ENCODE measurements around the gene OTOL1.

The OTOL1 gene

GRCh38 chr3:161500068-161500796 lies 3.6 kb downstream of the OTOL1 start:
- no peak for ATAC-seq
- no peak for DNase-seq
- no peak overlapping the region for H3K4me3 Mint-ChIP-seq
- peaks cover 0 to 5% of the 10 kb centered on the region in 2 donors for H3K9me3 Mint-ChIP-seq
- H3K27ac Mint-ChIP-seq: no peak overlapping the region
- no peaks in the 10 kb centered on the region for H3K4me1 Mint-ChIP-seq
- peaks cover 10% of the 10 kb centered on the region for H3K27me3 Mint-ChIP-seq

GRCh38 chr3:161503271-161503670 lies 6.7 kb downstream of the OTOL1 start:
- Mint-ChIP-seq H3K27ac (no peak overlapping the region), H3K4me3 (no peak overlapping the region), H3K27me3 (peaks cover 10% of the 10 kb centered on the region), H3K4me1 (no peaks in the 10 kb centered on the region), H3K9me3 (no peaks in the 10 kb centered on the region)
- DNase-seq (no peak), ATAC-seq (no peak)

- ATAC-seq (no peak), DNase-seq (no peak)
- Mint-ChIP-seq H3K27me3 (no peaks in the 10 kb centered on the region), H3K4me3 (no peak overlapping the region), H3K27ac (no peak overlapping the region), H3K4me1 (no peaks in the 10 kb centered on the region), H3K9me3 (peaks cover 0 to under 1% of the 10 kb centered on the region in 2 donors)
Measured at GRCh38 chr3:161508852-161509477, 12.4 kb downstream of the OTOL1 start.

GRCh38 chr3:161510510-161511260 lies 14.1 kb downstream of the OTOL1 start:
- Mint-ChIP-seq H3K27ac (peak overlapping the region in 1 of 2 donors; percentile 62), H3K4me3 (no peak overlapping the region), H3K9me3 (peaks cover 0 to 5% of the 10 kb centered on the region in 2 donors), H3K27me3 (no peaks in the 10 kb centered on the region), H3K4me1 (no peaks in the 10 kb centered on the region)
- no peak for ATAC-seq
- DNase-seq: no peak

- ATAC-seq: no peak
- Mint-ChIP-seq H3K4me1 (no peaks in the 10 kb centered on the region), H3K27me3 (no peaks in the 10 kb centered on the region), H3K27ac (no peak overlapping the region), H3K4me3 (no peak overlapping the region), H3K9me3 (no peaks in the 10 kb centered on the region)
- DNase-seq: no peak
Measured at GRCh38 chr3:161523916-161524315, 27.3 kb downstream of the OTOL1 start.

GRCh38 chr3:161531930-161532329 lies 35.3 kb downstream of the OTOL1 start:
- ATAC-seq (no peak), DNase-seq (no peak)
- Mint-ChIP-seq H3K4me1 (no peaks in the 10 kb centered on the region), H3K9me3 (no peaks in the 10 kb centered on the region), H3K27me3 (no peaks in the 10 kb centered on the region), H3K27ac (no peak overlapping the region), H3K4me3 (no peak overlapping the region)

GRCh38 chr3:161540594-161540993 lies 44.0 kb downstream of the OTOL1 start:
- no peak for ATAC-seq
- no peaks in the 10 kb centered on the region for H3K9me3 Mint-ChIP-seq
- no peaks in the 10 kb centered on the region for H3K27me3 Mint-ChIP-seq
- H3K27ac Mint-ChIP-seq: no peak overlapping the region
- no peak overlapping the region for H3K4me3 Mint-ChIP-seq
- no peaks in the 10 kb centered on the region for H3K4me1 Mint-ChIP-seq
- DNase-seq: no peak

- Mint-ChIP-seq H3K27ac (no peak overlapping the region), H3K4me3 (no peak overlapping the region)
- no peak for ATAC-seq
Measured at GRCh38 chr3:161545824-161546223, 49.2 kb downstream of the OTOL1 start.

GRCh38 chr3:161548301-161548700 lies 51.7 kb downstream of the OTOL1 start:
- Mint-ChIP-seq H3K4me1 (no peaks in the 10 kb centered on the region), H3K27me3 (no peaks in the 10 kb centered on the region), H3K4me3 (no peak overlapping the region), H3K27ac (no peak overlapping the region), H3K9me3 (no peaks in the 10 kb centered on the region)
- DNase-seq (no peak), ATAC-seq (no peak)

More at GRCh38 chr3:161545824-161546223, 49.2 kb downstream of the OTOL1 start:
- Mint-ChIP-seq H3K9me3 (no peaks in the 10 kb centered on the region), H3K27me3 (no peaks in the 10 kb centered on the region), H3K4me1 (no peaks in the 10 kb centered on the region)
- no peak for DNase-seq

GRCh38 chr3:161549261-161549660 lies 52.7 kb downstream of the OTOL1 start:
- no peak for DNase-seq
- Mint-ChIP-seq H3K4me3 (no peak overlapping the region), H3K4me1 (no peaks in the 10 kb centered on the region), H3K27ac (no peak overlapping the region), H3K27me3 (no peaks in the 10 kb centered on the region), H3K9me3 (no peaks in the 10 kb centered on the region)
- no peak for ATAC-seq

- H3K9me3 Mint-ChIP-seq: no peaks in the 10 kb centered on the region
- DNase-seq (no peak), ATAC-seq (no peak)
- no peaks in the 10 kb centered on the region for H3K27me3 Mint-ChIP-seq
- H3K27ac Mint-ChIP-seq: no peak overlapping the region
- H3K4me3 Mint-ChIP-seq: no peak overlapping the region
- no peaks in the 10 kb centered on the region for H3K4me1 Mint-ChIP-seq
Measured at GRCh38 chr3:161550491-161551195, 54.0 kb downstream of the OTOL1 start.

GRCh38 chr3:161551697-161552096 lies 55.1 kb downstream of the OTOL1 start:
- no peak for DNase-seq
- no peaks in the 10 kb centered on the region for H3K9me3 Mint-ChIP-seq
- H3K27me3 Mint-ChIP-seq: peaks cover 7% of the 10 kb centered on the region
- no peak overlapping the region for H3K4me3 Mint-ChIP-seq
- no peak for ATAC-seq
- no peaks in the 10 kb centered on the region for H3K4me1 Mint-ChIP-seq
- H3K27ac Mint-ChIP-seq: no peak overlapping the region

- no peak for DNase-seq
- Mint-ChIP-seq H3K9me3 (no peaks in the 10 kb centered on the region), H3K27ac (no peak overlapping the region), H3K4me1 (no peaks in the 10 kb centered on the region), H3K4me3 (no peak overlapping the region), H3K27me3 (peaks cover 8% of the 10 kb centered on the region)
- ATAC-seq: no peak
Measured at GRCh38 chr3:161552984-161553560, 56.5 kb downstream of the OTOL1 start.
